ENCODE results near the gene NFATC1.

NFATC1 gene

GRCh38 chr18:79427368-79428225 lies 31.9 kb downstream of the NFATC1 start:
- POLR2A ChIA-PET = no interaction called here
- DNase-seq (ENCODE audit: extremely low spot score) = no peak
- TF ChIP-seq CTCF (IDR thresholded peaks at IDR 0.05; ENCODE audit: control extremely low read depth, extremely low read depth, low read depth, missing control alignments) = no peak
- CTCF ChIA-PET = interaction anchor here (1.0 to 1.3 kb wide), 2 partner anchors 8 to 22 kb away, joined by 3 read pairs; no protein-coding TSS in a partner anchor

DNA sequence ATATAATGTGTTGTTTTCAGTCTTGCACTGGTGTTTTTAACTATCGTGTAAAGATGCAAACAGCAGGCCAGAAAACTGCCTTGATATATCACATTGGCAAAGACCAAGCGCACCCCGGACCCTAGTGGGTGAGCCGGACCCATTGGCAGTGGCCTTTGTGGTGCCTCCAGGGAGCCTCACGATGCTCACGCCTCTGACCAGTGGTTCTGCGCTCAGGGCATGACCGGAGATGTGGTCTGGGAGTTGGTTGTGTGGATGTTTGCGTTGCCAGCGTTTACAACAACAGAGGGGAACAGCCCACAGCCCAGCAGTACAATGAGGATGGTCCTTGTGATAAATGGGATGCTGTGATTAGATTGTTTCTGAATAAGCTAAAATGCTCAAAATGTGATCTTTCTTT lies 32.6 kb downstream of the NFATC1 start:
- no peak for DNase-seq (ENCODE audit: extremely low spot score)
- TF ChIP-seq CTCF (IDR thresholded peaks at IDR 0.05; ENCODE audit: control extremely low read depth, extremely low read depth, low read depth, missing control alignments) = no peak
- ChIA-PET POLR2A (no interaction called here), CTCF (interaction anchor here (1.1 kb wide), 1 partner anchor 47 kb away, joined by 3 read pairs; no protein-coding TSS in a partner anchor)

DNA sequence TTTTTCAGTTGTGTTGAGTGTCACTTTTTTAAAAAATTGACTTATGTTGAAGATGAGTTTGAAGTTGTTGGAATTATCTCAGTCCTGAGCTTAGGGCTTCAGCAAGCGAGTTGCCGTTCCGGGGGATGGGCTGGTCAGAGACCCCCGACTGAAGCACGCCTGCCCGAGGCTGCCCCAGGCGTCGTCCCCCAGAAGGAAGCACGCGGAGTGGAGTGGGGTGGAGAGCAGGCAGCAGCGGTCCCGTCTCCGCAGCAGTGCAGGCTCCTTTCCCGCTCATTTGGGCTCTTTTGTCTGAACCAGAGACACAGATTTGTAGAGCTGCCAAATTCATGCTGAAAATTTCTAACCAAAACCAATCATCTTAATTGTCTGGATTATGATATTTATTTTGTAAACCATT lies 33.7 kb downstream of the NFATC1 start:
- POLR2A ChIA-PET = no interaction called here
- DNase-seq (ENCODE audit: extremely low spot score) = no peak
- TF ChIP-seq CTCF (IDR thresholded peaks at IDR 0.05; ENCODE audit: control extremely low read depth, extremely low read depth, low read depth, missing control alignments) = no peak
- CTCF ChIA-PET = interaction anchor here (1.0 to 1.2 kb wide), 3 partner anchors 36 to 49 kb away, joined by 3 read pairs; no protein-coding TSS in a partner anchor

GRCh38 chr18:79429785-79430281 lies 34.1 kb downstream of the NFATC1 start:
- ChIA-PET CTCF (interaction anchor here (1.0 to 1.2 kb wide), 2 partner anchors 36 to 49 kb away, joined by 3 read pairs; no protein-coding TSS in a partner anchor), POLR2A (no interaction called here)
- no peak for DNase-seq (ENCODE audit: extremely low spot score)
- no peak for TF ChIP-seq CTCF (IDR thresholded peaks at IDR 0.05; ENCODE audit: control extremely low read depth, extremely low read depth, low read depth, missing control alignments)

- ChIA-PET CTCF (no interaction called here), POLR2A (no interaction called here)
- no peak for TF ChIP-seq CTCF (IDR thresholded peaks at IDR 0.05; ENCODE audit: control extremely low read depth, extremely low read depth, low read depth, missing control alignments)
- no peak for DNase-seq (ENCODE audit: extremely low spot score)
Measured at GRCh38 chr18:79432376-79433120, 36.8 kb downstream of the NFATC1 start.

DNA sequence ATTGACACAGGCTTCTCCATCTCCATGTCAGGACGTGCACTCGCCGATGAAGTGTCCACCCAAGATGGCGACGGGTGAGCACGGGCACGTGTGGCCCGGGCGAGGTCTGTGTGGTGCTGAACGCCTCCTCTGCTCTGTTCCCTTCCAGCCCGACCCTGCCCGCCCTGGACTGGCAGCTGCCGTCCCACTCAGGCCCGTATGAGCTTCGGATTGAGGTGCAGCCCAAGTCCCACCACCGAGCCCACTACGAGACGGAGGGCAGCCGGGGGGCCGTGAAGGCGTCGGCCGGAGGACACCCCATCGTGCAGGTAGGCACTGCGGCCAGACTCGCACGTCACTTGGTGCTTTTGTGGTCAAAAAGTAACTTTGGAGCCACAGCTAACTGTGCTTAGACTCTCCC lies 37.7 kb downstream of the NFATC1 start:
- POLR2A ChIA-PET = no interaction called here
- DNase-seq (ENCODE audit: extremely low spot score) = no peak
- CTCF ChIA-PET = interaction anchor here (1.0 kb wide), 1 partner anchor 30 kb away, joined by 3 read pairs; no protein-coding TSS in a partner anchor
- no peak for TF ChIP-seq CTCF (IDR thresholded peaks at IDR 0.05; ENCODE audit: control extremely low read depth, extremely low read depth, low read depth, missing control alignments)

Measured in GM10248 (cell line).